ENCODE measurements around the gene C4orf51.
"Not testable (repeated sequence)": the region's sequence is repeated elsewhere in the genome, so short reads cannot be mapped to it uniquely, and the experiment has no call there.

Gene C4orf51

GRCh38 chr4:145679991-145680455 lies at the start of gene C4orf51:
TSS of gene C4orf51 (plus strand) at chr4:145680146. CDS start at chr4:145680204, 58 bp downstream.
- DNase-seq (ENCODE audit: low read depth in 2 of 2), result no peak

- no peak for DNase-seq (ENCODE audit: low read depth in 2 of 2)
Observed at GRCh38 chr4:145635117-145635516, 44.8 kb upstream of the C4orf51 start.

DNA sequence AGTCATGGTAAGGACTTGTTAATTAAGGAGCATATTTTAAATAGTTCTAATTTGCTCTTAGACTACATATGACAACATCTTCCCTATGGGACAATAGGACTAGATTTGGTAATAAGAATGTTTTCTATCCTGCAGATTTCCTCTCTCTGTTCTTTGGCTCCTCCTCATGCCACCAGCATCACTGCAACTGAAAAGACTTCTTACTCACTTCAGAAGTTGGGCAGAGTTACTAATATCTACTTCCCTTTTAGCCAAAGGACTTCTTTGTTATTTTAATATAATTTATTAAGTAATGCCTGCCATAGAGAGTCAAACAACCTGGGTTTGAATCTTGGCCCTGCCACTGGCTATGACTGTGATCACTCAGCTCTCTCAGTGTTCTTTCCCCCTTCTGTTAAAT lies 44.3 kb upstream of the C4orf51 start:
- no peak for DNase-seq (ENCODE audit: low read depth in 2 of 2)

DNA sequence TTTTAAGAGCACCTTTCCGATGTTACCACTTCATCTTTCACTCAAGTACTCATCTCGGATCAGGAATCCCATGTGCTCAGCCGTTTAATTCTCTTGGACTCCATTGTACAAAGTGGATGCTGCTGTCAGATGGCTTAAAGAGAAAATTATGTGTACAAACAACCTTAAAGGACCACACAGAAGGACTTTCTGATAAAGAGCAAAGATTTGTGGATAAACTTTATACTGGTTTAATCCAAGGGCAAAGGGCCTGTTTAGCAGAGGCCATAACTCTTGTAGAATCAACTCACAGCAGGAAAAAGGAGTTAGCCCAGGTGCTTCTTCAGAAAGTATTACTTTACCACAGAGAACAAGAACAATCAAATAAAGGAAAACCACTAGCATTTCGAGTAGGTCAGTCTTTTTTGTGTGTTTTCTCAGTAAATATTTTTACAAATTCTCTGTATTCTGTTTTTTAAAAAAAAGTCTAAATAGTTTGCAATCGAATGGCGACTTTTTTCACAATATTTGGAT lies 40.7 kb upstream of the C4orf51 start:
- DNase-seq (ENCODE audit: low read depth in 2 of 2), result no peak

DNA sequence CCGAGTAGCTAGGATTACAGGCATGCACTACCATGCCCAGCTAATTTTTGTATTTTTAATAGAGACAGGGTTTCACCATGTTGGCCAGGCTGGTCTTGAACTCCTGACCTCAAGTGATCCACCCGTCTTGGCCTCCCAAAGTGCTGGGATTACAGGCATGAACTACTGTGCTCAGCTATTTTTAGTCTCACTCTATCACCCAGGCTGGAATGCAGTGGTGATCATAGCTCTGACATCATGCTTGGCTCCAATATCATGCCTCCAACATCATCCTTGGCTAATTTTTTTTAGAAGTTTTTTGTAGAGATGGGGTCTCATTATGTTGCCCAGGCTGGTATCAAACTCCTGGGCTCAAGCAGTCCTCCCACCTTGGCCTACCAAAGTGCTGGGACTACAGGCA lies 39.7 kb upstream of the C4orf51 start:
- DNase-seq (ENCODE audit: low read depth in 2 of 2), result not testable (repeated sequence)

- no peak for DNase-seq (ENCODE audit: low read depth in 2 of 2)
Observed at GRCh38 chr4:145643295-145643694, 36.7 kb upstream of the C4orf51 start.

DNA sequence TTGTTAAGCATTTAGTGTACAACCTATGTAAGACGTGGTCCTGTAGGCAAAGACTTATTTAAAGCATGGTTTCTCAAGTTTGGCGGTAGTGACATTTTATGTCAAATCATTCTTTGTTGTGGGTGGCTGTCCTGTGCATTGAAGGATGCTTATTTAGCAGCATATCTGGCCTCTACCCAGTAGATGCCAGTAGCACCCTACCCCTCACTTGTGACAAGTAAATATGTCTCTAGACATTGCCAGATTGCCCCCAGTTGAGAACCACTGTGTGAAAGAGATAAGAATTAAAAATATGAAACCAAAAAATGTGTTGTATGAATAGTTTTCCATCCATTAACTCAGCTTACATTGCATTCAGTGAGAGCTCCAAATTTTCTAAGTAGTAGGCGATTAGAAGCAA lies 35.2 kb upstream of the C4orf51 start:
- no peak for DNase-seq (ENCODE audit: low read depth in 2 of 2)

- DNase-seq (ENCODE audit: low read depth in 2 of 2), result no peak
Observed at GRCh38 chr4:145656156-145656555, 23.8 kb upstream of the C4orf51 start.

DNA sequence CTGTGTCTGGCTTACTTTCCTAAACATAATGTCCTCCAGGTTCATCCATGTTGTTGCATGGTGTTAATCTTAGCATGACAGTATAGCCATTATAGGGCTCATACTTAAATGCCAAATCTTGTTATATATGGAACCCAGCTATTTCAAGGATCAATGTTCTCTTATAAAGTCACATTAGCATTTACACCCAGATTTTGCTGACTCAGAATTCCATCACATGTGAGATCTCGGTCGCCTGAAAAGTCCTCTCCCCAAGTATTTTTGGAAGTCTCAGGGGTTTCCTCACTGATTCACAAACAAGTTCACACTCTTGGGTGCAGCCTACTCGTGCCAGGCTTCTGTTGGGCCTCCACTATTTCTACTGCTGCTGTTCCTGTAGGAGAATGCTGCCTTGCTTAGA lies 19.9 kb upstream of the C4orf51 start:
- DNase-seq (ENCODE audit: low read depth in 2 of 2), result no peak

- DNase-seq (ENCODE audit: low read depth in 2 of 2), result no peak
Observed at GRCh38 chr4:145663194-145663593, 16.8 kb upstream of the C4orf51 start.

DNA sequence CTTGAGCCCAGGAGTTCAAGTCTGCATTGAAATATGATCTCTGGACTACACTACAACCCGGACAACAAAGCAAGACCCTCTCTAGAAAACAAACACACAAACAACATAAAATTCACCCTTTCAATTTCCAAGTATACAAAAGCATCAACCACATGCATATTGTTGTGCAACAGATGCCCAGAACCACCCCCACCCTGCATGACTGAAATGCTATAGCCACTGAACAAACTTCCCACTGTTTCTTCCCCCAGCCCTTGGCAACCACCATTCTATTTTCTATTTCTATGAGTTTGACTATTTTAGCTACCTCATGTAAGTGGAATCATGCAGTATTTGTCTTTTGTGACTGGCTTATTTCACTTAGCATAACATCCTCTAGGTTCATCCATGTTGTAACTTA lies 14.2 kb upstream of the C4orf51 start:
- DNase-seq (ENCODE audit: low read depth in 2 of 2), result no peak

DNA sequence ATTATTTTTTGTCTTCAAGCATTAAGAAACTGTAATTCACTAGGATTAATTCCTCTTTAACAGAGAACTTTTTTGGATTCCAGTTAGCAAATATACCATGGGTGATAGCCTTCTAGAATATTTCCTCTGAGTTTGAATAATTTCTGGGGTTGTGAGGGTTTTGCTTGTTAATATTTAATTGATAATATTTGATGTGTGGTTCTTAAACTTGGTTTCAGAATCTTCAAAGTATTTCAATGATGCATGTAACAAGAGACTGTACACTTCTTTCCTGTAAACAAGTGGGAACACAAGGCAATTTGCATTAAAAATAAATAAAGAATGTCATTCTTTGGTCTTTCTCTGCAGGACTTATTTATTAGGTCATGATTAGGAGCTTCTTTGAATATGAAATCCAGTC lies 9.5 kb upstream of the C4orf51 start:
- DNase-seq (ENCODE audit: low read depth in 2 of 2), result no peak

DNA sequence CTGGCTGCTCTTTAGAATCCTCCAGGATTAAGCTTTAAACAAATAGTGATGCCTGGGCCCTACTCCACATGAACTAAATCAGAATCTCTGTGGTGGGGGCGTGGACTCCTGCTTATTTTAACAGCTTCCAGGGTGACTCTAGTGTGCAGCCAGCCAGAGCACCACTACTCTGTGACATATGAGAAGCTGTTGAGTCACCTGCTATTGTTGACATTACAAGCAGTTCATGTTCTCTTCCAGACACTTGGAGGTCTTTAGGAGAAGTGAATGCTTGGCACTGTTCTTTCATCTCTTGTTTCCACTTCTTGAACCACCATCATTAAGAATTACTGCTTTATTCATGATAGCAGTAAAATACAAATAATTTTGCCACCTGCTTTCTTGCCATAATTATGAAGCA lies 426 bp upstream of the C4orf51 start:
- DNase-seq (ENCODE audit: low read depth in 2 of 2), result no peak

- no peak for DNase-seq (ENCODE audit: low read depth in 2 of 2)
Observed at GRCh38 chr4:145680902-145681301, 956 bp downstream of the C4orf51 start.

- no peak for DNase-seq (ENCODE audit: low read depth in 2 of 2)
Observed at GRCh38 chr4:145681518-145681917, 1.6 kb downstream of the C4orf51 start.

GRCh38 chr4:145681956-145682355 lies 2.0 kb downstream of the C4orf51 start:
- no peak for DNase-seq (ENCODE audit: low read depth in 2 of 2)

DNA sequence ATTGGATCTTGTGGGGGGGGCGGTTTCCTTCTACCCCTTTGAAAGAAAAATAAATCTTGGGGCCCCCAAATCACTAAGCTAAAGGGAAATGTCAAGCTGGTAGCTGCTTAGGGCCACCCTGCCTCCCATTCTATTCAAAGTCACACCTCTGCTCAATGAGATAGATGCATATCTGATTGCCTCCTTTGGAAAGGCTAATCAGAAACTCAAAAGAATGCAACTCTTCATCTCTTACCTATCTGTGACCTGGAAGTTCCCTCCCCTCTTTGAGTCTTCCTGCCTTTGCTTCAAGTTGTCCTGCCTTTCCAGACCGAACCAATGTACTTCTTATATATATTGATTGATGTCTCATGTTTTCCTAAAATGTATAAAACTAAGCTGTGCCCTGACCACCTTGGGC lies 7.0 kb downstream of the C4orf51 start:
- DNase-seq (ENCODE audit: low read depth in 2 of 2), result no peak

DNA sequence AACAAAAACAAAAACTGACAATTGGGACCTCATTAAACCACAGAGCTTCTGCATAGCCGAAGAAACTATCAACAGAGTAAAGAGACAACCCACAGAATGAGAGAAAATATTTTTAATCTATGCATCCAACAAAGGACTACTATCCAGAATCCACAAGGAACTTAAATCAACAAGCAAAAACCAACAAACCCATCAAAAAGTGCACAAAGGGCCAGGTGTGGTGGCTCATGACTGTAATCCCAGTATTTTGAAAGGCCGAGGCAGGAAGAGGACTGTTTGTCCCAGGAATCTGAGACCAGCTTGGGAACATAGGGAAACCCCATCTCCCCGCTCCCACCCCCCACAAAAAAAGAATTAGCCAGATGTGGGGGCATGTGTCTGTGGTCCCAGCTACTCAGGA lies 10.7 kb downstream of the C4orf51 start:
- DNase-seq (ENCODE audit: low read depth in 2 of 2), result no peak

DNA sequence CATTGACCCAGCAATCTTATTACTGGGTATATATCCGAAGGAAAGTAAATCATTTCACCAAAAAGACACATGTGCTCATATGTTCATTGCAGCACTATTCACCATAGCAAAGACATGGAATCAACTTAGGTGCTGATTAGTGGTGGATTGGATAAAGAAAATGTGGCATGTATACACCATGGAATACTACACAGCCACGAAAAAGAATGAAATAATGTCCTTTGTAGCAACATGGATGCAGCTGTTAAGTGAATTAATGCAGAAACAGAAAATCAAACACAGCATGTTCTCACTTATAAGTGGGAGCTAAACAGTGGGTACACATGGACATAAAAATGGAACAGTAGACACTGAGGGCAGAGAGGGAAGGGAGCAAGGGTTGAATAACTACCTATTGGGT lies 11.5 kb downstream of the C4orf51 start:
- DNase-seq (ENCODE audit: low read depth in 2 of 2), result not testable (repeated sequence)

DNA sequence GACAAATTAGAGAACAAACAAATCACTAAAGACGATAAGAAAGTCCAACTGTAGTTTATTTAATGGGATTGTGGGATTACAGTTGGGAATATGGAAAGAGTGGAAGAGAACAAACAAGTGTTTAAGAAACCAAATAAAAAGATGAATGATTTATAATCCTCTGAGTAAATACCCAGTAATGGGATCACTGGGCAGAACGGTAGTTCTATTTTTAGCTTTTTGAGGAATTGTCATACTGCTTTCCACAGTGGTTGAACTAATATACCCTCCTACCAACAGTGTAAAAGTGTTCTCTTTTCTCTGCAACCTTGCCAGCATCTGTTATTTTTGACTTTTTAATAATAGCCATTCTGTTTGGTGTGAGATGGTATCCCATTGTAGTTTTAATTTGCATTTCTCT lies 15.0 kb downstream of the C4orf51 start:
- DNase-seq (ENCODE audit: low read depth in 2 of 2), result no peak

GRCh38 chr4:145697332-145697731 lies 17.4 kb downstream of the C4orf51 start:
- no peak for DNase-seq (ENCODE audit: low read depth in 2 of 2)

DNA sequence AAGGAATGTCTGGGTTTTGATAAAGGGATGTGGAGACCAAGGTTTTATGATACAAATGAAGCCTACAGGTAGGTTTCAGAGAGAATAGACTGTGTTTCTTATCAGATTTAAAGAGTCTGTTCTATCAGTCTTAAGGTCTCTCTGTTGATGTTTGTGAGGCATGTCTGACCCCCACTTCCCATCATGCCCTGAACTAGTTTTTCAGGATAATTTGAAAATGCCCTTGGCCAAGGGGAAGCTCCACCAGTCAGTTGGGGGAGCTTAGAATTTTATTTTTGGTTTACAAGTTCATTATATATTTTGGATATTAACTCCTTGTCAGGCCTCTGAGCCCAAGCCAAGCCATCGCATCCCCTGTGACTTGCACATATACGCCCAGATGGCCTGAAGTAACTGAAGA lies 18.6 kb downstream of the C4orf51 start:
- no peak for DNase-seq (ENCODE audit: low read depth in 2 of 2)

- DNase-seq (ENCODE audit: low read depth in 2 of 2), result no peak
Observed at GRCh38 chr4:145703850-145704497, 24.0 kb downstream of the C4orf51 start.

DNA sequence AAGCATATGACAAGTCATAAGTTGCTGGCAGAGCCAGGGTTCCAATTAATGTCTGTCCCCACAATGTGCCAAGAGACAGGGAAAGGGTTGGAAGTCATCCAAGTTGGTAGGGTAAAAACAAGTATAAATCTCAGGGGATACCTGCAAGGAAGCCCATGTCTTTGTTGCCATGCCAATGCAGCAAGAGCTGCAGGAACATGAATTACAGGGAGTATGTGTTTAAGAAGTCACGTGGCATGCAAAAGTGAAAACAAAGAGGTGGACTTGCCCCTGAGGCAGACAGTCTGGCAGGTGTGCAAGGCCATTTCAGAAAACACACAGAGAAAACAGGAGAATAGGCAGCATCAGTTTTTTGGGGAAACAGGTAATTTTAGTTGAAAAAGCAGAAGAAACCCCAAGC lies 29.4 kb downstream of the C4orf51 start:
- no peak for DNase-seq (ENCODE audit: low read depth in 2 of 2)

All from stimulated activated CD8-positive, alpha-beta memory T cell treated with anti-CD3 and anti-CD28 coated beads, Interleukin-7, amount 100 ng/mL, for 1 hour (primary cell).